NCI-H774 (cell line): ENCODE measurements around the gene DNAH6.
"Not testable (repeated sequence)": the region's sequence is repeated elsewhere in the genome, so short reads cannot be mapped to it uniquely, and the experiment has no call there.

Experiments
- DNase-seq: peaks from one replicate; lab custom pipeline; 2025; lab: John Stamatoyannopoulos, UW

Gene DNAH6

GRCh38 chr2:84841577-84841976, 325.3 kb downstream of the DNAH6 start:
- no peak for DNase-seq

DNA sequence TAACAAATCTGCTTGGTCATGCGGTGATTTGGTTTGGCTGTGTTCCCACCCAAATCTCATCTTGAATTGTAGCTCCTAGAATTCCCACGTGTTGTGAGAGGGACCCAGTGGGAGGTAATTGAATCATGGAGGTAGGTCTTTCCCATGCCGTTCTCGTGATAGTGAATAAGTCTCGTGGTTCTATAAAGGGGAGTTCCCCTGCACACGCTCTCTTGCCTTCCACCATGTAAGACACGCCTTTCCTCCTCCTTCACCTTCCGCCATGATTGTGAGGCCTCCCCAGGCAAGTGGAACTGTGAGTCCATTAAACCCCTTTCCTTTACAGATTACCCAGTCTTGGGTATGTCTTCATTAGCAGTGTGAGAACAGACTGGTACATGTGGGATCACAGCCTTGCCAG, 327.8 kb downstream of the DNAH6 start:
- DNase-seq, result no peak

GRCh38 chr2:84846041-84846663, 329.9 kb downstream of the DNAH6 start:
- DNase-seq, result no peak

DNA sequence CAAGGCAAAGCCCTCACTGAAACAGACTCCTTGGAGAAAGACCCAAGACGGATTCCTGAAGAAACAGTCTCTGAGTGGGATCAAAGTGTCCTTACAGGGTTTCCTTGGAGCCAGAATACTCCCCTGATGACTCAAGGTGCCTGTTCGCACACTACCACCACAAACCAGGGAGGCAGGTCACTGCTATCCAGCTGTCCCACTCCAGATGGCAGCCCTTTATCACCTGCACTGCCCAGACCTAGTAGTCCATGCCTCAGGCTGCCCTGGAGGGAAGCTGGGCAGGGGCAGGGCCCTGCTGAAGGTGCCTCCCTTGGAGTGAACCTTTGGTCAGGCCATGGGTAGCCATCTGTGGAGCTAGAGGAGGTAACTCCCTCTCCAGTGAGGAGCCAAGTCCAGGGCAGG, 330.4 kb downstream of the DNAH6 start:
- no peak for DNase-seq

- DNase-seq, result no peak
These were observed 331.2 kb downstream of the DNAH6 start for GRCh38 chr2:84847326-84848050.

- no peak for DNase-seq
These were observed 333.1 kb downstream of the DNAH6 start for GRCh38 chr2:84849271-84849952.

- DNase-seq, result no peak
These were observed 334.2 kb downstream of the DNAH6 start for GRCh38 chr2:84850471-84850870.

GRCh38 chr2:84851876-84852275, 335.6 kb downstream of the DNAH6 start:
- no peak for DNase-seq

DNA sequence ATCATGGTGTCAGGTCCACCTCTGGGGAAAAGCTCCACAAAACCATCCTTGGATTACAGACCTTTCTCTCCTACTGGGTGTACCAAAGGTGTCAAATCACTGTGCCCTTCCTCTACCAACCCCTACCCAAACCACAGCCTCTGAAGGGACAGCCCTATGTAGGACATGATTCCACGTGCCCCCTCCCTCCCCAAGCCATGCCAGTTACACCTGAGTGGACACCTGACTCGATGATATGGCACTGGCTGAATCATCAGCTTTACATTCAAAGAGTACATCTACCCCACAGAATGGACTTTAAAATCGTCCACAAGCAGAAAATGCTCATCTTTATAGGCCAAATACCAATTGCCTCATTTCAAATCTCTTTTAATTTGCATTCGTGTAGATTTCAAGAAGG, 338.6 kb downstream of the DNAH6 start:
- DNase-seq, result no peak

GRCh38 chr2:84855731-84856130, 339.4 kb downstream of the DNAH6 start:
- no peak for DNase-seq

DNA sequence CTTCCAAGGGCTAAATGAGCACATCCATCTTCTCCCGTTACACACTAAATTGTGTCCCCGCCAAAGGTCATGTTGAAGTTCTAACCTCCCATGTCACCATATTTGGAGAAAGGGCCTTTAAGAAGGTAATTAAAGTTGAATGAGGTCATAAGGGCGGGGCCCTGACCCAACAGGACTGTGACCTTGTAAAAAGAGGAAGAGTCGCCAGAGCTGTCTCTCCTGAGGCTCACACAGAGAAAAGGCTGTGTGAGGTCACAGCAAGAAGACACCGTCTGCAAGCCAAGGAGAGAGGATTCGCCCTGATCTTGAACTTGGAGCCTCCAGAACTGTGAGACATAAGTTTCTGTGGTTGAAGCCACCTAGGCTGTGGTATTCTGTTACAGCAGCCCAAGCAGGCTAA, 340.5 kb downstream of the DNAH6 start:
- no peak for DNase-seq

DNA sequence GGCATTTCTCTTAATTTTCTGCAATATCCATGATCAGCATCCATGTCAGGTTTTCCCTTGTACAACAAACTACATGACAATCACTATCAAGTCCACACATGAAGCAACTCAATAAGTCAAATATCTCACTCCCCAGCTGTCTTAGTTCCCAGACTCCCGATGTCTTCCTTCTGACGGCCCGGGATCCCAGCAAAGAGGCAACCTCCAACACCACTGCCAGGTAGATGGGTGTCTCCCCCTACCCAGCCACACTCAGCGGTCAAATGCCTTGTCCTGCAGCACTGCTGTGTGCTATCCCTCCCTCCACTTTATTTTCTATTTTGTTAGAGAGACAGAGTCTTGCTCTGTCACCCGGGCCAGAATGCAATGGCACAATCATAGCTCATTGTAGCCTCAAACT, 341.3 kb downstream of the DNAH6 start:
- no peak for DNase-seq

DNA sequence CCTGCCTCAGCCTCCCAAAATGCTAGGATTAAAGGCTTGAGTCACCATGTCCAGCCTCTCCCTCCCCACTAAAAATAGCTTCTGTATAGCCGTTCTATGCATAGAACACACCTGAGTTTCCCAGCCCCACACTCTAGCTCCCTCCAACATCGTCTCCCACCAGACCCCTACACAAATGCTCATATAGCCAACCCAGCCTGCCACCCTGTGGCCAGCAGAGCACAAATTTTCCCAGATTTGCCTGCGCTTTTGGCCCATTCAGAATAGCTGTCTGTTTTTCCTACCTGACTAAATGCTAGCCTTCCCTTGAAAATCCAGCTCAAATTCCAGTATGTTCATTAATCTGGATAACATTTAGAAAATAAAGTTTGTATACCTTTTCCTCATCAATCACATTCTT, 341.8 kb downstream of the DNAH6 start:
- no peak for DNase-seq

DNA sequence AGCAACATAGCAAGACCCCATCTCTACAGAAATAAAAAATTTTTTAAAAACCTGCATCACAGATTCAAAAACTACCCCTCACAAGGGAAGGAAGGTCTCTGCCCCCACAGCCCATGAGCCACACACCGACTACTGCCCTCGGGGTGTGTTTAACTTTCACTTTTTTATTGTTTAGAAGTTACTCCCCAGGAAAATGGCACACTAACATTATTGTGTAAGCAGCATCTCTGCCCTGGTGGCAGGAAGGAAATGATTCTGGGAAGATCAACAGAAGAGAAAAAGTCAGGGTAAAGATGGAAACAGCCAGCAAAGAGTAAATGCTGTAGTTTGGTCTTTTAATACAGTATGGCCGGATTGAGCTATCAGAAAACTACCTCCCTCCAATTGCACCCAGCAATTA, 342.6 kb downstream of the DNAH6 start:
- no peak for DNase-seq

GRCh38 chr2:84861539-84861938, 345.2 kb downstream of the DNAH6 start:
- no peak for DNase-seq

GRCh38 chr2:84862006-84862405, 345.7 kb downstream of the DNAH6 start:
- no peak for DNase-seq

DNA sequence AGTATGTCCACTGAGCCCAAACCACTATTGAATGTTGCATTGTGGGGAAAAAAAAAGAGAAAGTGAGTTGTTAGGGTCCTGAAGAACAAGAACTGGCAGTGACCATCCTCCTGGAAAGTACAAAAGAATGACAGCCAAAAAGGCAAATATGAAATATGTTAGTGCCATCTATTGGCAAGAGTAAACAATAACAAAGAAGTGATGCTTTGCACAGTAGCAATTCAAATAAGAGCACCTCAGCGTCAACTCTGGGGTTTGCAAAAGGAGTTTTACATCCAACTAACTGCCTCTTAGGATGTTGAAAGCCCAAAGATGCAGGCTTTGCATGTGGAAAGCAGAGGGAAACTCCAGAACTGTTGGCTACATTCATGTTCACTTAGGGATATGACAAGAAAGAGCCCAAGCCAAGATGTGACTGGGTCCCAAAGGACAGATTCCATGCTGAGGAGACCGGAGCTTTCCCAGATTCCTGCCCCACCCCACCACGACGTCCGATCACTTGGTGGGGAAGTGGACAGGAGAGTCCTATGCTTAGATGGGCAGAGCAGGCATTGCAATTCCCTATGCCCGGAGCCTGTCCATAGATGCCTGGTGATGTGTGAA, 349.0 kb downstream of the DNAH6 start:
- DNase-seq, result no peak

- DNase-seq, result no peak
These were observed 349.8 kb downstream of the DNAH6 start for GRCh38 chr2:84866122-84866521.

GRCh38 chr2:84868327-84868726, 352.0 kb downstream of the DNAH6 start:
- DNase-seq, result not testable (repeated sequence)
